ENCODE data around the gene ACR.

The ACR gene

GRCh38 chr22:50734343-50734771 lies 3.6 kb upstream of the ACR start:
- no peak for DNase-seq (ENCODE audit: low read depth)
- TF ChIP-seq CTCF (IDR thresholded peaks at IDR 0.05; ENCODE audit: low read depth, low read length) (no peak), MYC (IDR thresholded peaks at IDR 0.05; ENCODE audit: low read depth, low read length) (no peak), MAX (IDR thresholded peaks at IDR 0.05; ENCODE audit: low read depth, low read length) (no peak), POLR2A (IDR thresholded peaks at IDR 0.05; ENCODE audit: extremely low read depth, insufficient read length) (no peak)
- H3K4me3 ChIP-seq (ENCODE audit: low read depth, low read length): no peak overlapping the region

- TF ChIP-seq MAX (IDR thresholded peaks at IDR 0.05; ENCODE audit: low read depth, low read length): no peak
- no peak for TF ChIP-seq POLR2A (IDR thresholded peaks at IDR 0.05; ENCODE audit: extremely low read depth, insufficient read length)
- TF ChIP-seq CTCF (IDR thresholded peaks at IDR 0.05; ENCODE audit: low read depth, low read length): no peak
- TF ChIP-seq MYC (IDR thresholded peaks at IDR 0.05; ENCODE audit: low read depth, low read length): no peak
- no peak overlapping the region for H3K4me3 ChIP-seq (ENCODE audit: low read depth, low read length)
- no peak for DNase-seq (ENCODE audit: low read depth)
These were observed 2.8 kb upstream of the ACR start for GRCh38 chr22:50734986-50735738.

- TF ChIP-seq MYC (IDR thresholded peaks at IDR 0.05; ENCODE audit: low read depth, low read length) (no peak), POLR2A (IDR thresholded peaks at IDR 0.05; ENCODE audit: extremely low read depth, insufficient read length) (no peak), MAX (IDR thresholded peaks at IDR 0.05; ENCODE audit: low read depth, low read length) (no peak), CTCF (IDR thresholded peaks at IDR 0.05; ENCODE audit: low read depth, low read length) (no peak)
- DNase-seq (ENCODE audit: low read depth): no peak
- H3K4me3 ChIP-seq (ENCODE audit: low read depth, low read length): no peak overlapping the region
These were observed 2.3 kb upstream of the ACR start for GRCh38 chr22:50735739-50736030.

GRCh38 chr22:50738649-50739227 lies 734 bp downstream of the ACR start:
- no peak overlapping the region for H3K4me3 ChIP-seq (ENCODE audit: low read depth, low read length)
- DNase-seq (ENCODE audit: low read depth): no peak
- TF ChIP-seq CTCF (IDR thresholded peaks at IDR 0.05; ENCODE audit: low read depth, low read length) (no peak), POLR2A (IDR thresholded peaks at IDR 0.05; ENCODE audit: extremely low read depth, insufficient read length) (no peak), MAX (IDR thresholded peaks at IDR 0.05; ENCODE audit: low read depth, low read length) (no peak), MYC (IDR thresholded peaks at IDR 0.05; ENCODE audit: low read depth, low read length) (no peak)

GRCh38 chr22:50739279-50739691 lies 1.3 kb downstream of the ACR start:
- TF ChIP-seq POLR2A (IDR thresholded peaks at IDR 0.05; ENCODE audit: extremely low read depth, insufficient read length): no peak
- TF ChIP-seq MYC (IDR thresholded peaks at IDR 0.05; ENCODE audit: low read depth, low read length): no peak
- no peak for TF ChIP-seq MAX (IDR thresholded peaks at IDR 0.05; ENCODE audit: low read depth, low read length)
- TF ChIP-seq CTCF (IDR thresholded peaks at IDR 0.05; ENCODE audit: low read depth, low read length): no peak
- no peak for DNase-seq (ENCODE audit: low read depth)
- H3K4me3 ChIP-seq (ENCODE audit: low read depth, low read length): no peak overlapping the region

Data from NB4 (cell line).